Activated naive CD8-positive, alpha-beta T cell treated with anti-CD3 and anti-CD28 coated beads for 36 hours (primary cell): ENCODE measurements around the gene HOXC5. TPM values are rescaled to one million over a fixed set of nuclear protein-coding genes. Genes with fewer than 3 reads are reported as not detected.
"Not testable (repeated sequence)": the region's sequence is repeated elsewhere in the genome, so short reads cannot be mapped to it uniquely, and the experiment has no call there.

ENCODE experiments used
- DNase-seq: peaks from one replicate; pipeline ENCODE4 v3.0.0; 2021
- H3K27ac Mint-ChIP-seq: one replicate; pipeline ENCODE4 v1.8.0; 2022; ENCODE audit warnings: mild to moderate bottlenecking, moderate library complexity, mixed read lengths
- H3K27me3 Mint-ChIP-seq: one replicate; pipeline ENCODE4 v1.8.0; 2022; ENCODE audit warnings: mild to moderate bottlenecking, mixed read lengths
- H3K36me3 Mint-ChIP-seq: one replicate; pipeline ENCODE4 v1.8.0; 2021; ENCODE audit warnings: mild to moderate bottlenecking, mixed read lengths
- H3K4me1 Mint-ChIP-seq: one replicate; pipeline ENCODE4 v1.8.0; 2021; ENCODE audit warnings: mixed read lengths
- H3K4me3 Mint-ChIP-seq: one replicate; pipeline ENCODE4 v1.8.0; 2022; ENCODE audit warnings: mild to moderate bottlenecking, moderate library complexity, mixed read lengths
- H3K9me3 Mint-ChIP-seq: one replicate; pipeline ENCODE4 v1.8.0; 2022; ENCODE audit warnings: mixed read lengths
- total RNA-seq, 2 experiments: library from RNA; stranded (reverse); gene quantifications; one replicate each; pipeline ENCODE4 v1.2.3, GENCODE V29; 2021

The HOXC5 gene
- total RNA-seq, 2 experiments from 2014 or later: not detected

- Mint-ChIP-seq H3K27ac (no peak overlapping the region), H3K9me3 (no peaks in the 10 kb centered on the region), H3K4me3 (no peak overlapping the region), H3K4me1 (peaks cover 9% of the 10 kb centered on the region), H3K36me3 (no peaks in the 10 kb centered on the region), H3K27me3 (peaks cover 94% of the 10 kb centered on the region)
- DNase-seq: no peak
Observed at GRCh38 chr12:54038871-54039414, 6.1 kb downstream of the HOXC5 start.

GRCh38 chr12:54039417-54040147 lies 6.7 kb downstream of the HOXC5 start:
- Mint-ChIP-seq H3K27me3 (peaks cover 94% of the 10 kb centered on the region), H3K36me3 (no peaks in the 10 kb centered on the region), H3K9me3 (no peaks in the 10 kb centered on the region), H3K4me1 (peaks cover 12% of the 10 kb centered on the region), H3K4me3 (no peak overlapping the region), H3K27ac (no peak overlapping the region)
- no peak for DNase-seq

GRCh38 chr12:54040148-54040494 lies 7.3 kb downstream of the HOXC5 start:
- no peaks in the 10 kb centered on the region for H3K36me3 Mint-ChIP-seq
- peaks cover 9% of the 10 kb centered on the region for H3K4me1 Mint-ChIP-seq
- peaks cover 94% of the 10 kb centered on the region for H3K27me3 Mint-ChIP-seq
- H3K27ac Mint-ChIP-seq: no peak overlapping the region
- H3K4me3 Mint-ChIP-seq: no peak overlapping the region
- no peak for DNase-seq
- H3K9me3 Mint-ChIP-seq: no peaks in the 10 kb centered on the region

- Mint-ChIP-seq H3K4me1 (peaks cover 9% of the 10 kb centered on the region), H3K27me3 (peaks cover 94% of the 10 kb centered on the region), H3K9me3 (no peaks in the 10 kb centered on the region), H3K27ac (no peak overlapping the region), H3K36me3 (no peaks in the 10 kb centered on the region), H3K4me3 (no peak overlapping the region)
- no peak for DNase-seq
Observed at GRCh38 chr12:54040648-54041047, 7.8 kb downstream of the HOXC5 start.

GRCh38 chr12:54041097-54041690 lies 8.3 kb downstream of the HOXC5 start:
- H3K4me1 Mint-ChIP-seq: peaks cover 9% of the 10 kb centered on the region
- H3K27ac Mint-ChIP-seq: no peak overlapping the region
- peaks cover 95% of the 10 kb centered on the region for H3K27me3 Mint-ChIP-seq
- DNase-seq: no peak
- no peaks in the 10 kb centered on the region for H3K36me3 Mint-ChIP-seq
- no peaks in the 10 kb centered on the region for H3K9me3 Mint-ChIP-seq
- H3K4me3 Mint-ChIP-seq: no peak overlapping the region

DNA sequence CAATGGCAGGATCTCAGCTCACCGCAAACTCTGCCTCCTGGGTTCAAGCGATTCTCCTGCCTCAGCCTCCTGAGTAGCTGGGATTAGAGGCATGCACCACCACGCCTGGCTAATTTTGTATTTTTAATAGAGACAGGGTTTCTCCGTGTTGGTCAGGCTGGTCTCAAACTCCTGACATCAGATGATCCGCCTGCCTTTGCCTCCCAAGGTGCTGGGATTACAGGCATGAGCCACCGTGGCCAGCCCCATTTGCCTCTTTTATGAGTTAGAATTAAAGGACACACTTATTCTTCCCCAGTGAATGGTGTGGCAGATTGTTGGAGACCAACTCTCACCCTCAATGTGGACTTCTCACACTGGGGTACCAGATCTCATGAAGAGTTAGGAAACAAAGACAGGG lies 9.2 kb downstream of the HOXC5 start:
- not testable (repeated sequence) for H3K36me3 Mint-ChIP-seq, DNase-seq, H3K27ac Mint-ChIP-seq, H3K4me3 Mint-ChIP-seq, H3K9me3 Mint-ChIP-seq
- peaks cover 10% of the 10 kb centered on the region for H3K4me1 Mint-ChIP-seq
- peaks cover 95% of the 10 kb centered on the region for H3K27me3 Mint-ChIP-seq

- Mint-ChIP-seq H3K36me3 (no peaks in the 10 kb centered on the region), H3K4me1 (peaks cover 15% of the 10 kb centered on the region), H3K27me3 (peaks cover 95% of the 10 kb centered on the region), H3K9me3 (no peaks in the 10 kb centered on the region), H3K4me3 (no peak overlapping the region), H3K27ac (no peak overlapping the region)
- DNase-seq: no peak
Observed at GRCh38 chr12:54042970-54043853, 10.4 kb downstream of the HOXC5 start.

GRCh38 chr12:54044425-54045103 lies 11.7 kb downstream of the HOXC5 start:
- Mint-ChIP-seq H3K9me3 (no peaks in the 10 kb centered on the region), H3K27me3 (peaks cover 95% of the 10 kb centered on the region), H3K4me1 (peaks cover 15% of the 10 kb centered on the region), H3K4me3 (no peak overlapping the region), H3K27ac (no peak overlapping the region), H3K36me3 (no peaks in the 10 kb centered on the region)
- no peak for DNase-seq

DNA sequence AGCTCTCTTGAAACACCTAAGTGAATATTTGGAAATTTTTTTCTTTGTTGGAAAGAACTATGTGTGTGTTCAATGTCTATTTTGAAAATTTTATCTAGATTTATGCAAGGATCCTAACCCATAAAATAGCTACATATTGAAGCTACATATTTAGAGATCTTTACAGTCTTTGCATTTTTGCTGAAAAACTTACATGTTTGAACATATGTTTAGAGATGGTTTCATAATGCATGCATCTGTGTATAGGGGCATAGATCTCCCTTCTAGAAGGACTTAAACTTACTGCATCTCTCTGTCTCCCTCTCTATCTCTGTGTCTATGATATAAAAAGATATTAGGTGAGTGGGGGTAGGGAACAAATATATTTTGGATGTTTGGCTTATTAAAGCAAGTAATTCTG lies 12.6 kb downstream of the HOXC5 start:
- no peak for DNase-seq
- Mint-ChIP-seq H3K9me3 (no peaks in the 10 kb centered on the region), H3K27ac (no peak overlapping the region), H3K4me1 (peaks cover 22% of the 10 kb centered on the region), H3K27me3 (peaks cover 95% of the 10 kb centered on the region), H3K36me3 (no peaks in the 10 kb centered on the region), H3K4me3 (no peak overlapping the region)

- no peak overlapping the region for H3K4me3 Mint-ChIP-seq
- peaks cover 97% of the 10 kb centered on the region for H3K27me3 Mint-ChIP-seq
- H3K27ac Mint-ChIP-seq: no peak overlapping the region
- no peak for DNase-seq
- H3K36me3 Mint-ChIP-seq: no peaks in the 10 kb centered on the region
- peaks cover 22% of the 10 kb centered on the region for H3K4me1 Mint-ChIP-seq
- H3K9me3 Mint-ChIP-seq: no peaks in the 10 kb centered on the region
Observed at GRCh38 chr12:54045868-54046521, 13.1 kb downstream of the HOXC5 start.

- Mint-ChIP-seq H3K4me3 (peak overlapping the region; percentile 58), H3K9me3 (no peaks in the 10 kb centered on the region), H3K27ac (no peak overlapping the region), H3K4me1 (peaks cover 28% of the 10 kb centered on the region), H3K36me3 (no peaks in the 10 kb centered on the region), H3K27me3 (peaks cover 99% of the 10 kb centered on the region)
- no peak for DNase-seq
Observed at GRCh38 chr12:54046809-54047159, 13.9 kb downstream of the HOXC5 start.

DNA sequence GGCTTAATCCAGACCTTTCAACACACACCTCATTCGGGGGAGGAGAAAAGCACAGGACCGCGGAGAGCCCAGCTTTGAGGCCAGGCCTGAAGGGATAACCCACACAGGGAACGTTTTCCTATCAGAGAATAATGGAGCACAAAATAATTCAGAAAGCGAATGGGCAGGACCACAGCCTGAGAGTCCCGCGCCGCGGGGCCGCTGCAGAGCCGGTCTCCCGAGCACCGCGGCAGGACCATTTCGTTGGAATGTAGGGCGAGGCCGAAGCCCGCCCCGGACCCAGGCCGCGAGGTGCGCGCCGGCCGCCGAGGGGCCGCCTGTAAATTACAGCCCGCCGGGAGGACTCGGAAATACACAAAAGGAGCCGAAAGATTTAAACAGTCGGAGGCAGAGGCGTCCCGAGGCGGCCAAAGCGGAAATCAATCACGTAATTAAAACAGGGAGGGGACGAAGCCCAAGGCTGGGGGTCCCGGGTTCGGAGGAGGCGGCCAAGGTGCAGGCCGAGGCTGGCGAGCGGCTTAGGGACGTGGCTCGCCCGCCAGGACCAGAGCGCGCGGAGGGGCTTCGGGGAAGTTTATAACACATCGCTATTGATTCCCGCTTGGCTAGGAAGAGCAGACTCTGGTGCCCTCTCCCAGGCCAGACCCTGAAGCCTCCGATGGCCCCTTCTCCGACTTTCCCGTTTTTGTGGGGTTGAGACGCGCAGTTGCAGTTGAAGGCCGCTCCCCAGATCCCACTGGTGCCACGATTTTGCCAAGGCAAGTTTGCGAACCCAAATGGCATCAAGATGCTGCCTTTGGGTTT lies 14.5 kb downstream of the HOXC5 start:
- H3K9me3 Mint-ChIP-seq: no peaks in the 10 kb centered on the region
- DNase-seq: no peak
- H3K4me3 Mint-ChIP-seq: peak overlapping the region; percentile 58
- H3K36me3 Mint-ChIP-seq: no peaks in the 10 kb centered on the region
- peaks cover 100% of the 10 kb centered on the region for H3K27me3 Mint-ChIP-seq
- peaks cover 31% of the 10 kb centered on the region for H3K4me1 Mint-ChIP-seq
- H3K27ac Mint-ChIP-seq: no peak overlapping the region

DNA sequence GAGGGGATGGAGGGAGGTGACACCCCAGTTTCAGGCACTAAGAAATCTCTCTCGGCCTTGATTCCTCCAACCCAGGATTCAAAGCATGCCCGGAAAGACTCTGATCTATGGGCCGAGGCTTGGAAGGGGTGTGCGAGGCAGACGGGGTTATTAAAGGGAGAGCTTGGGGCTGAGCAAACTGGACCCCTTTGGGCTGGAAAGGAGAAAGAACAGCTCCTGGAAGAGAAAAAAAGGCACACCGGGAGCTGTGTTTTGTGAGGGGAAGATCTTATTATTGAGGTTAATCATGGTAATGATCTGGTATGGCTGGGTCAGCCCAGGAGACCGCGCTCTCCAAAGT lies 15.1 kb downstream of the HOXC5 start:
- no peak for DNase-seq
- H3K9me3 Mint-ChIP-seq: no peaks in the 10 kb centered on the region
- no peak overlapping the region for H3K4me3 Mint-ChIP-seq
- H3K27ac Mint-ChIP-seq: no peak overlapping the region
- H3K36me3 Mint-ChIP-seq: no peaks in the 10 kb centered on the region
- peaks cover 34% of the 10 kb centered on the region for H3K4me1 Mint-ChIP-seq
- H3K27me3 Mint-ChIP-seq: peaks cover 100% of the 10 kb centered on the region
